ENCODE results near the gene TYRP1. TPM values are rescaled to one million over a fixed set of nuclear protein-coding genes. Genes with fewer than 3 reads are reported as not detected.

The TYRP1 gene
- total RNA-seq, 1 donor from 2014 or later, result 0.26 TPM

DNA sequence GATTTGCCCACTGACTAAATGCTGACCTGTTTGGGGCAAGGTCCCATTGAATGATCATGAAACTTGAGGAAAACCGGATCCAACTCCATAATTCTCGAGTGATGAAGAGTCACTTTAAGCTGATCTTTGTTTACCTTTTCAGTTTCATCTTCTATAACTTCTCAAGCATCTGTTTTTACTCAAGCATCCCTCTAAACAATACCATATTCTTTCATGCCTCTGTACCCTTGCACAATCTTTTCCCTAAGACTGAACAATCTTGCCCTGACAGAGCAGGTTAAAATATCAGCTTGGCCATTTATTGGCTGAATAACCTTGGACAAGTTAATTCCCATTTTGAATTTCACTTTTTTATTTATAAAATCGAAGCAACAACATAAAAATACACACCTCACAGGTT lies 39.8 kb downstream of the TYRP1 start:
- no peak for DNase-seq (ENCODE audit: low read depth, low spot score)

DNA sequence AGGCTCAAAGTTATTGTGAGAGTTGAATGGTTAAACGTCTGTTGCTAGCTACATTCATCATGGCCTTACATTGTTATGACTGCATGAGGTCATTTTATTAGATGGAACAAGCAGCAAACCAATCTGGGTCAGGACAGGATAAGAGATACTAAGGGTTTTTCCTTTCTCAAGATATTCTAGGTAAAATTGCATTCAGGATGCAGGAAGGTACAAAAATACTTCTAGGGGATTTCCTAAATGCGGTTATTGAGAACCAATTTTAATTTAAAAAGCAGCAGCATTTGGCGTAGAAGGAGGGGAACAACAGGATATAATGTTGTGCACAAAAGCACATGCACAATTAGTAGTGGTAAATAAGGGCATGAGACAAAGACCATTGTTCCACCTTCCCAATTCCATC lies 42.5 kb downstream of the TYRP1 start:
- no peak for DNase-seq (ENCODE audit: low read depth, low spot score)

DNA sequence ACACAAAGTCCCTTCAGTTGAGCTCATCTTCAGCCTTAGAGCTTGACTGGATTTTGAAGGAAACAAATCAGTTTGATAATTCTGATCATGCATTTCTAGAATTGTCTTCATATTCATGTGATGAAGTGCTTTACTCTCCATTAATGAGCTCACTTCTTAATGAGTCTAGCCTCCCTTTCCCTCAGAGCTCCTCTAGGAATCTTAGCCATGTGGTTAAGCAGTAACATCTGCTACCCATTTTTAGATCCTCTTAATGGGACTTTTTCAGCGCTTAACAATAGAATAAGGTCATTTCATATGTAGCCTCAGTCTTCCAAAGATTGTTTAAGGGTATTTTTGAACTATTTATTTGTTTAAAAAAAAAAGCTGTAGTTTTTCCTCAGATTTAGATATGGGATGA lies 44.7 kb downstream of the TYRP1 start:
- DNase-seq (ENCODE audit: low read depth, low spot score), result no peak

DNA sequence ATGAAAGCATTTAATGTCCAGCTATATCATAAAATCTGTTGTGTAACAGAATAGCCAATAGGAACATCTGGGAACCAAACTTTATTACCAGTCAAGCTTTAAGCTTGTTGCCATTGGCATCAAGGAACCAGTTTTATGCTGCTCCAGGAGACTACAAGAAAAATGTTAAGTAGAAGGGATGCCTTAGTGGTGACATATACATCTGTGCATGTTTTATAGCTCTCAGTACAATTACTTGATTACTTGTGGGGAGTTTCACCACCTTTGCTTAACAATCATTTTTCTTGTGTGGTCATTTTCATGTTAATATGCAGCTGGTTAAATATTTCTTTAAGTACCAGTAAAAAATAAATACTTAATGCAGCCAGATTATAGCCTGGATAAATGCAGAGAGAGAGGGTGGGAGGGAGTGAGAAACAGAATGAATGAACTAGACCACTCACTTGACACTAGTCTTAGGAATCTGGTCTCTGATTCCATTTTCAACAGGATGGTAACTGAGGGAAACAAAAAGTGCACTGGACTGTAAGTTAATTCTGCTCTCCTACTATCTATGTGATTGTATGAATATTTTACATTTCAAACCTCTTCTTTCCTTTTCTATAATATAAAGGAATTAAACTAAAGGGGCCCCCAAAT lies 45.9 kb downstream of the TYRP1 start:
- no peak for DNase-seq (ENCODE audit: low read depth, low spot score)

DNA sequence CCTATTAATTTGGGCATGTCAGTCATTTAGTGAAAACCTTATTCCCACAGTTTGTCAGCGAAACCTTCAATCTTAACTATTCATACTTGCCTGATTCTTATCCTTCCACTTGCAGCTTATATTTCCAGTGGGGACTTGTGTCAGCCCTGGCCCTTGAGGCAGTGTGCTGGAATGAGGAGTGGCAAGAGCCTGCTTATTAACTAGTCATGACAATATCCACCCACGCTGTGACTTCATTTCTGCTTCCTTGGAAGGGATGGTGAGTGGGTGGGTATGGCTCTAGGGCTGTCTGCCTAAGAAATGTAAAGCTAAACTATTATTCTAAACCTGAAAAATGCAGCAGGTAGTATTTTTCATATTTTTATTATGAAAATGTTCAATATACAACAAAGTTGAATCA lies 47.7 kb downstream of the TYRP1 start:
- no peak for DNase-seq (ENCODE audit: low read depth, low spot score)

DNA sequence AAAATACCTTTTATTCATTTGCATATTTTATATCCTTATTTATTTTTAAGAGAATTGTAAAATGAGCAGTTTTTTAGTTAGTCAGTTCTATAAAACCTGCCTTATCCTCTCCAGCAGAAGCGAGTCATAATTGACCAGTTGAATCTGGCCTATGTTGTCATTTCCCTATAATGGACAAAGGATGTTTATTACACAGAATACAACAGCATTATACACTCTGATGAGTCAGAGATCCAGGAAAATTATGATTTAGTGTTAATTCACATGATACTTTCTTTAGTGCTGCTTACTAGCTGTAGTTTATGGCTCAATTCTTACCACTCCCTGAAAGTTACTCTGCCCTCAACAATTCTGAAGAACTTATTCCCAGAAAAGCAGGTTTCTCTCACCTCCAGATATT lies 54.8 kb downstream of the TYRP1 start:
- no peak for DNase-seq (ENCODE audit: low read depth, low spot score)

DNA sequence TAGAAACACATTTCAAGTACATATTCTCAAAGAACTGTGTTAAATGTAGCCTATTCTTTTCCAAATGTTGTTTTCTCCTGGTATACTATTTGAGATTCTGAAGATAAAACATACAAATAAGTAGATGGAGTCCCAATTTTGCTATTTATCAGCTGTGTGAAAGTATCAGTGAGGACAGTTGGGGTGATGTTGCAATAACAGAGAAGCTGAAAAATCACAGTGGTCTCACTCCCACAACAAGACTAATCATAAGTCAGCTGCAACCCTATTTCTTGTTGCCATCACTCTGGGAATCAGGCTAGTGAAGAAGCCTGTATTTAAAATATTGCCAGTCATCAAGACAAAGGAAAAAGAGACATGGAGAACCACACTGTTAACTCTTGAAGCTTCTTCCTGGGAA lies 55.8 kb downstream of the TYRP1 start:
- no peak for DNase-seq (ENCODE audit: low read depth, low spot score)

DNA sequence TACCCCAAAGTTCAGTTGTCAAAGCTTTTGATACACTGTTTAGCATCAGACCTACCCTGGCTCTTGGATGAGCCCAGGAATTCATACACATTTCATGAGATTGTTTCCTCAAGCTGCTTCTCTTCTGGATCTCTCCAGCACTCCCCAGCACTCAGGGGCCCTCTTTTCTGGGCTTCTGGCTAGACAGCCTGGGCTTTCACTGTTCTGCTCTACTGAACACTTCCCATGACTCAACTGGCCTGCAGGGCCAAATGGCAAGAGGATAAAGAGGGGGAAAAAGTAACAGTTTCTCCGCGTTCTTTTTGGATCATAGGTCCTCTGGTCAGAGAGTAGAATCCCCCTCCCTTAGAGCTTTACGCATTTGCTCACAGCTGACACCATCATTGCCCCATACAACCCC lies 60.7 kb downstream of the TYRP1 start:
- no peak for DNase-seq (ENCODE audit: low read depth, low spot score)

DNA sequence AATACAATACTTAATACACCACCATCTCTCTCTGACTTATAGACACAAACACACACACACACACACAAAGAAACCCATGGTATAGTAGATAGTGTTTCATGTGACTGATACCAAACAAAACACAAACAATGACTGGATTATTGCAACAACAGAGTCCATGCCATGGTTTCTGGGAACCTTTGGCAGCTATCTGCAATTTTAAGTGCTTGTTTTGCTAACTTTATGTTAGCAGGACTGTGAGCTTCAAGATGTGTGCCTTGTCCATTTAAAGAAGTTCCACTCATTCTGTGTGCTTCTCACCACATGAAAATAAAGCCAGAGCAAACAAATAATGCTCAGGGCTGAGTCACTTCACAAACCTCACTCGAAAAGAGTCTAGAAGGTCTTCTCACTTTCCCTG lies 66.6 kb downstream of the TYRP1 start:
- no peak for DNase-seq (ENCODE audit: low read depth, low spot score)

Other genes with a start within 250 kb of the TYRP1 start
- 2.8 and 3.3 TPM in 2 replicates for gene LURAP1L, start 81.6 kb downstream of the TYRP1 start, total RNA-seq

All from pulmonary artery endothelial cell (primary cell).